K562 (cell line): ENCODE measurements around the gene COL7A1. TPM values are rescaled to one million over a fixed set of nuclear protein-coding genes. Genes with fewer than 3 reads are reported as not detected.

ENCODE experiments used
- ARID3B ChIP-seq: fragments of 250-450 bp; sonication (Bioruptor Pico); IDR thresholded peaks from 2 replicates; pipeline ENCODE4 v1.4.0; 2020; ENCODE audit warnings: borderline replicate concordance
- CREM ChIP-seq: IDR thresholded peaks from 2 replicates; pipeline ENCODE4 v1.6.1; 2014; ENCODE audit warnings: antibody characterized with exemption, low read depth
- ETV6 ChIP-seq, 3 experiments: fragments of 150-350 bp in 1 of 3; sonication (generic) in 1 of 3; formaldehyde crosslinking in 1 of 3; IDR thresholded peaks; 2 replicates each; pipeline versions ENCODE4 v1.6.1 to v1.8.0; 2014 to 2022; ENCODE audit warnings: borderline replicate concordance in 2 of 3, low read depth in 2 of 3, antibody characterized with exemption in 1 of 3, low read length in 1 of 3, mild to moderate bottlenecking in 1 of 3, missing genetic modification reagents in 1 of 3
- FOXK1 ChIP-seq: sonication (generic); formaldehyde crosslinking; IDR thresholded peaks from 2 replicates; pipeline ENCODE4 v1.8.0; 2022; ENCODE audit warnings: missing genetic modification reagents, mild to moderate bottlenecking, borderline replicate concordance
- GTF2A2 ChIP-seq: IDR thresholded peaks from 2 replicates; pipeline ENCODE4 v1.6.1; 2016; ENCODE audit warnings: mild to moderate bottlenecking, missing genetic modification characterization, missing compliant biosample characterization
- GTF2F1 ChIP-seq: IDR thresholded peaks from 2 replicates; pipeline ENCODE4 v1.6.1; 2011; ENCODE audit warnings: low read depth, low read length, improper control_type of control experiment
- HNRNPL ChIP-seq: fragments of 200-400 bp; formaldehyde crosslinking; IDR thresholded peaks from 2 replicates; pipeline ENCODE4 v1.6.1; 2017; ENCODE audit warnings: low read depth, mild to moderate bottlenecking, low read length
- HNRNPLL ChIP-seq: fragments of 200-400 bp; formaldehyde crosslinking; IDR thresholded peaks from 2 replicates; pipeline ENCODE4 v1.6.1; 2017; ENCODE audit warnings: low read length, low read depth, mild to moderate bottlenecking; ENCODE audit not compliant: poor library complexity, severe bottlenecking
- KDM1A ChIP-seq, 2 experiments: fragments of 450-650 bp; IDR thresholded peaks; 2 replicates each; pipeline ENCODE4 v1.6.1; 2016; ENCODE audit warnings: mild to moderate bottlenecking in 2 of 2
- MCM2 ChIP-seq: fragments of 450-650 bp; IDR thresholded peaks from 2 replicates; pipeline ENCODE4 v1.6.1; 2017; ENCODE audit warnings: low read depth, mild to moderate bottlenecking
- MYBL2 ChIP-seq, 2 experiments: fragments of 450-650 bp in 1 of 2; sonication (generic) in 1 of 2; formaldehyde crosslinking in 1 of 2; IDR thresholded peaks; 2 replicates each; pipeline versions ENCODE4 v1.6.1 to v1.8.1; 2017 to 2022; ENCODE audit warnings: borderline replicate concordance in 1 of 2, inconsistent platforms in 1 of 2, low read depth in 1 of 2, mild to moderate bottlenecking in 1 of 2, missing genetic modification reagents in 1 of 2, moderate library complexity in 1 of 2
- RFX5 ChIP-seq: IDR thresholded peaks from 2 replicates; pipeline ENCODE4 v1.6.1; 2011; ENCODE audit warnings: low read depth, mild to moderate bottlenecking, improper control_type of control experiment, low read length
- SMAD4 ChIP-seq: fragments of 250-450 bp; sonication (Bioruptor Pico); conservative IDR thresholded peaks from 2 replicates; pipeline ENCODE4 v1.8.0; 2021; ENCODE audit warnings: inconsistent platforms, mild to moderate bottlenecking, moderate library complexity
- TFE3 ChIP-seq: fragments of 450-650 bp; formaldehyde crosslinking; IDR thresholded peaks from 2 replicates; pipeline ENCODE4 v1.4.0; 2020; ENCODE audit warnings: mild to moderate bottlenecking, mixed read lengths
- WHSC1 ChIP-seq: IDR thresholded peaks from one replicate; pipeline ENCODE4 v1.6.1; 2012; ENCODE audit warnings: low read length, control low read depth, inconsistent platforms
- ZBTB17 ChIP-seq: fragments of 450-650 bp; formaldehyde crosslinking; IDR thresholded peaks from 2 replicates; pipeline ENCODE4 v1.4.0; 2020; ENCODE audit warnings: mild to moderate bottlenecking
- ZBTB8A ChIP-seq: fragments of 450-650 bp; IDR thresholded peaks from 2 replicates; pipeline ENCODE4 v1.6.1; 2018; ENCODE audit warnings: mild to moderate bottlenecking, moderate library complexity; ENCODE audit not compliant: partially characterized antibody
- ZC3H8 ChIP-seq: fragments of 450-650 bp; IDR thresholded peaks from 2 replicates; pipeline ENCODE4 v1.6.1; 2017
- ZNF197 ChIP-seq: fragments of 200-800 bp; sonication (Bioruptor generic); IDR thresholded peaks from 2 replicates; pipeline ENCODE4 v1.6.1; 2016; ENCODE audit warnings: low read depth, missing genetic modification characterization, missing compliant biosample characterization
- ZNF395 ChIP-seq: fragments of 200-800 bp; sonication (Bioruptor generic); IDR thresholded peaks from 2 replicates; pipeline ENCODE4 v1.6.1; 2017; ENCODE audit warnings: missing genetic modification characterization, missing compliant biosample characterization
- ZNF584 ChIP-seq: fragments of 200-800 bp; sonication (Bioruptor generic); IDR thresholded peaks from 2 replicates; pipeline ENCODE4 v1.6.1; 2016; ENCODE audit warnings: low read depth, mild to moderate bottlenecking, missing genetic modification characterization, missing compliant biosample characterization
- ZNF778 ChIP-seq: fragments of 450-650 bp; formaldehyde crosslinking; IDR thresholded peaks from 2 replicates; pipeline ENCODE4 v1.4.0; 2020; ENCODE audit warnings: mild to moderate bottlenecking, moderate library complexity
- polyA plus RNA-seq, 8 experiments: library from polyadenylated mRNA; depleted of rRNA in 4 of 8; stranded (reverse) in 5 of 8; unstranded in 3 of 8; fragments of >200 nt; fragmentation: Nextera tagmentation in 2 of 8; fragmentation: Illumina TruSeq in 1 of 8; extraction: Ambion mirVana in 2 of 8; extraction: Trizol in 1 of 8; gene quantifications; 2 replicates each; pipeline versions ENCODE4 v1.2.1 to v1.2.3, GENCODE V29; 2011 to 2014; ENCODE audit warnings: inconsistent platforms in 1 of 8, missing spikeins in 1 of 8
- total RNA-seq, 7 experiments: library from RNA; depleted of rRNA in 6 of 7; stranded (reverse); fragments of >200 nt in 6 of 7; fragmentation: Illumina TruSeq in 2 of 7; extraction: Trizol in 2 of 7; gene quantifications; 2 replicates each; pipeline versions ENCODE4 v1.2.1 to v1.2.3, GENCODE V29; 2011 to 2021; ENCODE audit warnings: low replicate concordance in 1 of 7

COL7A1 gene
- total and polyA plus RNA-seq, 9 of the 15 experiments (the other 6 are each of a cell fraction or from before 2014, with no cell fraction given), result 0.09 to 0.66 (median 0.35) TPM; not detected in 3

GRCh38 chr3:48635222-48636021 is 40.3 kb upstream of the COL7A1 start, which contains the start of gene SLC26A6 (continued):
- TF ChIP-seq ZNF395 (CRISPR knock-in tag) (0 out of 2 replicates have a peak, but pooled peaks have one; percentile 40), RFX5 (no peak), ZNF584 (CRISPR knock-in tag) (no peak), ETV6 (IDR thresholded peaks at IDR 0.05; ENCODE audit: borderline replicate concordance in 1 of 2, low read depth in 2 of 2, low read length in 1 of 2) (no peak), ETV6 (CRISPR knock-in tag; IDR thresholded peaks at IDR 0.05; ENCODE audit: borderline replicate concordance) (no peak), ARID3B (no peak), GTF2A2 (tag) (no peak), CREM (peak; percentile 41), TFE3 (CRISPR knock-in tag) (no peak), ZNF197 (CRISPR knock-in tag) (no peak), HNRNPLL (peak; percentile 38), ZBTB17 (no peak), FOXK1 (0 out of 2 replicates have a peak, but pooled peaks have one; percentile 69), ZC3H8 (no peak), SMAD4 (CRISPR knock-in tag) (no peak), HNRNPL (no peak), WHSC1 (no peak), KDM1A (IDR thresholded peaks at IDR 0.05) (no peak), ZNF778 (CRISPR knock-in tag) (no peak), ZBTB8A (no peak), GTF2F1 (no peak), MCM2 (no peak), MYBL2 (IDR thresholded peaks at IDR 0.05; ENCODE audit: low read depth) (no peak), MYBL2 (CRISPR knock-in tag; IDR thresholded peaks at IDR 0.05; ENCODE audit: borderline replicate concordance) (no peak)
